ENCODE data around the gene DOCK8. TPM values are rescaled to one million over a fixed set of nuclear protein-coding genes. Genes with fewer than 3 reads are reported as not detected.

DOCK8 gene
- total RNA-seq, 6 experiments from 2014 or later = 0.05 to 0.34 (median 0.20) TPM

DNA sequence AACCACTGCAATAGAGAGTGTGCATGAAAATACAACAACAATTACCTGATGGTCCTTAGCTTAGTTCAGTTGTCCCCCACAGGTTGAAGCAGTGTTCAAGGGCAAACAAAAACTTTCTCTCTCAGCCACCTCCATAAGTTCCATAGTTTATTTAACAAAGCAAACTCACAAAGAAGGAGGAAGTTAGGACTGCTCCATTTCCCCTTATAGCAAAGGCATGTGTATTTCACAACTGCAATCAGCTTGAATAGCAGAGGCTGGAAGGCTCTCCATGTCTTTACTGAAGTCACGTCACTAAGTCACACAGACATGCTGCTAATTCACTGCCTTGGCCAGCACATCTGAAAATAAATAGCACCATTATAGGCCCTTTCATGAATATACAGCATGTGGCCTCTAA is 43.3 kb downstream of the DOCK8 start:
- no peak for TF ChIP-seq CTCF (IDR thresholded peaks at IDR 0.05)
- Mint-ChIP-seq H3K4me3 (no peak overlapping the region), H3K36me3 (ENCODE audit: low read depth) (no peaks in the 10 kb centered on the region), H3K4me1 (ENCODE audit: low read depth) (no peaks in the 10 kb centered on the region), H3K27me3 (ENCODE audit: insufficient read depth) (no peaks in the 10 kb centered on the region; the same call in none of the 2 replicates), H3K9me3 (no peaks in the 10 kb centered on the region), H3K27ac (no peak overlapping the region)
- no peak for DNase-seq

- no peak overlapping the region for H3K4me3 Mint-ChIP-seq
- no peaks in the 10 kb centered on the region for H3K9me3 Mint-ChIP-seq
- no peaks in the 10 kb centered on the region for H3K4me1 Mint-ChIP-seq (ENCODE audit: low read depth)
- H3K36me3 Mint-ChIP-seq (ENCODE audit: low read depth) = no peaks in the 10 kb centered on the region
- DNase-seq = no peak
- TF ChIP-seq CTCF (IDR thresholded peaks at IDR 0.05) = no peak
- H3K27ac Mint-ChIP-seq = no peak overlapping the region
- H3K27me3 Mint-ChIP-seq (ENCODE audit: insufficient read depth) = no peaks in the 10 kb centered on the region; the same call in none of the 2 replicates
Observed at GRCh38 chr9:259405-260404, 45.0 kb downstream of the DOCK8 start.

DNA sequence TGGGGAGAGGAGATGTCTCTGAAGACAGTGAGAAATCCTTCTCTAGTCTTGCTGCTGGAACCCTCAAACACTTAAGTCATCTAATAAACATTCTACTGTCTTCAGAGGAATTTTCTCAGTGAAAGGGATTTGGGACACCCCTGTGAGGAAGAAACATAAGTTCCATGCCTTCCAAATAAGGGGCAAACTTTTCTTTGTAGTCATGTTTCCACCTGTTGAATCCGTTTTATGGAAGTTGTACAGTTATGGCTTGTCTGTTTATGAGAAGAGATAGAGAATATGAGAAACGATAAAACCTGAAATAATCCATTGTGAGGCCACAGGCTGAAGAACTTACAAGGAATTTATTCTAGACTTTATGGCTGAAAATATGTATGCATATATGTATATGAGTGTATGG is 49.6 kb downstream of the DOCK8 start:
- H3K36me3 Mint-ChIP-seq (ENCODE audit: low read depth) = no peaks in the 10 kb centered on the region
- H3K9me3 Mint-ChIP-seq = no peaks in the 10 kb centered on the region
- no peaks in the 10 kb centered on the region for H3K4me1 Mint-ChIP-seq (ENCODE audit: low read depth)
- H3K4me3 Mint-ChIP-seq = no peak overlapping the region
- H3K27ac Mint-ChIP-seq = no peak overlapping the region
- H3K27me3 Mint-ChIP-seq (ENCODE audit: insufficient read depth) = peaks cover 2% of the 10 kb centered on the region; the same call in 1 of the 2 replicates
- no peak for TF ChIP-seq CTCF (IDR thresholded peaks at IDR 0.05)
- DNase-seq = no peak

GRCh38 chr9:265209-265870 is 50.7 kb downstream of the DOCK8 start:
- peaks cover 2% of the 10 kb centered on the region; the same call in 1 of the 2 replicates for H3K27me3 Mint-ChIP-seq (ENCODE audit: insufficient read depth)
- DNase-seq = no peak
- no peak for TF ChIP-seq CTCF (IDR thresholded peaks at IDR 0.05)
- no peaks in the 10 kb centered on the region for H3K4me1 Mint-ChIP-seq (ENCODE audit: low read depth)
- H3K27ac Mint-ChIP-seq = no peak overlapping the region
- no peak overlapping the region for H3K4me3 Mint-ChIP-seq
- no peaks in the 10 kb centered on the region for H3K9me3 Mint-ChIP-seq
- no peaks in the 10 kb centered on the region for H3K36me3 Mint-ChIP-seq (ENCODE audit: low read depth)

- H3K4me1 Mint-ChIP-seq (ENCODE audit: low read depth) = no peaks in the 10 kb centered on the region
- no peaks in the 10 kb centered on the region for H3K9me3 Mint-ChIP-seq
- H3K27me3 Mint-ChIP-seq (ENCODE audit: insufficient read depth) = peaks cover 2% of the 10 kb centered on the region; the same call in 1 of the 2 replicates
Observed at GRCh38 chr9:266228-266627, 51.6 kb downstream of the DOCK8 start.

More at GRCh38 chr9:266228-266627, 51.6 kb downstream of the DOCK8 start:
- no peak for DNase-seq
- TF ChIP-seq CTCF (IDR thresholded peaks at IDR 0.05) = no peak
- H3K36me3 Mint-ChIP-seq (ENCODE audit: low read depth) = no peaks in the 10 kb centered on the region
- H3K27ac Mint-ChIP-seq = no peak overlapping the region
- no peak overlapping the region for H3K4me3 Mint-ChIP-seq

Measured in HFFc6 (cell line).